Measurements from ENCODE around the gene FTL.

FTL gene

GRCh38 chr19:48946463-48947257, 18.4 kb upstream of the FTL start:
- no peak for DNase-seq

GRCh38 chr19:48947258-48947542, 17.9 kb upstream of the FTL start:
- DNase-seq: no peak

GRCh38 chr19:48950159-48950558, 14.9 kb upstream of the FTL start:
- no peak for DNase-seq

GRCh38 chr19:48950830-48951519, 14.1 kb upstream of the FTL start:
- DNase-seq: no peak

GRCh38 chr19:48953141-48953540, 12.0 kb upstream of the FTL start:
- peak; percentile 62 to 63 (median 63) for DNase-seq

GRCh38 chr19:48953990-48954594, 11.0 kb upstream of the FTL start:
- no peak for DNase-seq

GRCh38 chr19:48954595-48955307, 10.4 kb upstream of the FTL start, which contains the start of gene BAX:
Gene BAX (plus strand): TSS chr19:48954875. CDS start chr19:48954929, 54 bp downstream.
- DNase-seq: peak; percentile 82 to 94 (median 90)

GRCh38 chr19:48955308-48955958, 9.7 kb upstream of the FTL start:
- DNase-seq: no peak

GRCh38 chr19:48958006-48958405, 7.1 kb upstream of the FTL start:
- DNase-seq: no peak

GRCh38 chr19:48959341-48960239, 5.5 kb upstream of the FTL start:
- peak; percentile 42 to 61 (median 59) for DNase-seq

GRCh38 chr19:48961051-48961649, 4.0 kb upstream of the FTL start:
- peak; percentile 71 to 81 (median 79) for DNase-seq

- DNase-seq: no peak
Measured at GRCh38 chr19:48961673-48962028, 3.5 kb upstream of the FTL start.

GRCh38 chr19:48962029-48962848, 2.9 kb upstream of the FTL start:
- peak; percentile 73 to 86 (median 75) for DNase-seq

GRCh38 chr19:48962849-48963165, 2.3 kb upstream of the FTL start:
- peak in 1 of 3 donors; percentile 36 for DNase-seq

GRCh38 chr19:48963371-48964204, 1.5 kb upstream of the FTL start:
- peak; percentile 81 to 91 (median 86) for DNase-seq

GRCh38 chr19:48964205-48965039, 687 bp upstream of the FTL start:
- DNase-seq: peak in 1 of 3 donors; percentile 38

- DNase-seq: peak; percentile 87 to 91 (median 88)
Measured at GRCh38 chr19:48965806-48966540, 864 bp downstream of the FTL start.

Data from suppressor macrophage treated with lipopolysaccharide for 1 hour (primary cell).